Vagina (tissue), 2 donors: Measurements from ENCODE around the gene NLGN1. TPM values are rescaled to one million over a fixed set of nuclear protein-coding genes. Genes with fewer than 3 reads are reported as not detected.

Experiments
- DNase-seq, 2 donors: peaks; one replicate each; pipeline ENCODE4 v3.0.0-alpha.2; 2017; ENCODE audit errors: extremely low spot score in 2 of 2
- H3K27ac ChIP-seq: fragments of 200-600 bp; sonication (generic); one replicate; pipeline ENCODE4 v1.5.1; 2019
- H3K27me3 ChIP-seq: fragments of 200-600 bp; sonication (generic); one replicate; pipeline ENCODE4 v1.5.1; 2019
- H3K36me3 ChIP-seq, 2 donors: fragments of 200-600 bp; sonication (generic); one replicate each; pipeline ENCODE4 v1.5.1; 2017 to 2019
- H3K4me1 ChIP-seq: fragments of 200-600 bp; sonication (generic); one replicate; pipeline ENCODE4 v1.5.1; 2019
- H3K4me3 ChIP-seq, 2 donors: fragments of 200-600 bp; sonication (generic); 1 replicate in 1 of 2; 2 replicates in 1 of 2; pipeline ENCODE4 v1.5.1; 2016 to 2019
- H3K9me3 ChIP-seq: fragments of 200-600 bp; sonication (generic); one replicate; pipeline ENCODE4 v1.5.1; 2019
- POLR2A ChIP-seq, 2 donors: fragments of 450-650 bp; IDR thresholded peaks; one replicate each; pipeline ENCODE4 v1.6.1; 2017; ENCODE audit warnings: antibody characterized with exemption in 2 of 2, mild to moderate bottlenecking in 2 of 2, moderate library complexity in 2 of 2
- POLR2AphosphoS5 ChIP-seq, 2 donors: sonication (generic); formaldehyde crosslinking; IDR thresholded peaks; one replicate each; pipeline ENCODE4 v1.9.0; 2017; ENCODE audit warnings: antibody characterized with exemption in 2 of 2, mild to moderate bottlenecking in 2 of 2, low read depth in 1 of 2; ENCODE audit not compliant: insufficient read depth in 1 of 2
- intact Hi-C: fragments of 100-400 bp; cut with DNase I; formaldehyde crosslinking; loops from one replicate; pipeline ENCODE4 v1.15.1; 2023
- total RNA-seq: library from RNA; depleted of rRNA; stranded (reverse); fragments of >200 nt; gene quantifications from one replicate; pipeline ENCODE4 v1.2.3, GENCODE V29; 2016
- TF ChIP-seq, protein P1 (sequence below), 3 experiments: fragments of 450-650 bp in 2 of 3; fragments of 200-600 bp in 1 of 3; sonication (generic) in 1 of 3; IDR thresholded peaks; one replicate each; pipeline ENCODE4 v1.5.1; 2017 to 2019; ENCODE audit warnings: antibody characterized with exemption in 3 of 3, mild to moderate bottlenecking in 2 of 3, moderate library complexity in 2 of 3

The NLGN1 gene
- total RNA-seq, 1 donor from 2014 or later = 4.7 TPM

DNA sequence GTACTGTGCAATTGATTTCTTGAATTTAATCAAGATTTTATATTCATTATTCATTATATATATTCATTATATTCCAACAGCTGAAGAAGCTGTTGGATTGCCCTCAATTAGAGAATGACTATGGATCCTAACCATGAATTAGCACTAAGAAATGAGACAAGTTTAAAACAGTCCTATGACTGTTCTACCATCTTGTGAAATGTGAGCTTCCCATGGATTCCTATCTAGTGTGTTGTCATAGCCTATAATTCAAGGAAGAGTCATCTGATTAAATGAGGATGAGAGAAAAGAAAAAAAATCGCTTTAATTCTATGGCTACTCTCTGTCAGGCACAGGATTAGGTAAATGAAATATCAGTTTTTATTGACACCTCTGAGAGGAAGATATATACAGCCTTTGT, 765.0 kb downstream of the NLGN1 start:
- Histone ChIP-seq H3K9me3 (no peaks in the 10 kb centered on the region), H3K27me3 (no peaks in the 10 kb centered on the region), H3K36me3 (no peaks in the 10 kb centered on the region), H3K4me3 (no peak overlapping the region), H3K27ac (no peak overlapping the region), H3K4me1 (no peaks in the 10 kb centered on the region)
- no peak for DNase-seq
- intact Hi-C loops = no loop called here
- TF ChIP-seq POLR2AphosphoS5 (IDR thresholded peaks at IDR 0.05; ENCODE audit: insufficient read depth in 1 of 2, low read depth in 1 of 2) (no peak), POLR2A (IDR thresholded peaks at IDR 0.05) (no peak)
- TF ChIP-seq, protein P1, sequence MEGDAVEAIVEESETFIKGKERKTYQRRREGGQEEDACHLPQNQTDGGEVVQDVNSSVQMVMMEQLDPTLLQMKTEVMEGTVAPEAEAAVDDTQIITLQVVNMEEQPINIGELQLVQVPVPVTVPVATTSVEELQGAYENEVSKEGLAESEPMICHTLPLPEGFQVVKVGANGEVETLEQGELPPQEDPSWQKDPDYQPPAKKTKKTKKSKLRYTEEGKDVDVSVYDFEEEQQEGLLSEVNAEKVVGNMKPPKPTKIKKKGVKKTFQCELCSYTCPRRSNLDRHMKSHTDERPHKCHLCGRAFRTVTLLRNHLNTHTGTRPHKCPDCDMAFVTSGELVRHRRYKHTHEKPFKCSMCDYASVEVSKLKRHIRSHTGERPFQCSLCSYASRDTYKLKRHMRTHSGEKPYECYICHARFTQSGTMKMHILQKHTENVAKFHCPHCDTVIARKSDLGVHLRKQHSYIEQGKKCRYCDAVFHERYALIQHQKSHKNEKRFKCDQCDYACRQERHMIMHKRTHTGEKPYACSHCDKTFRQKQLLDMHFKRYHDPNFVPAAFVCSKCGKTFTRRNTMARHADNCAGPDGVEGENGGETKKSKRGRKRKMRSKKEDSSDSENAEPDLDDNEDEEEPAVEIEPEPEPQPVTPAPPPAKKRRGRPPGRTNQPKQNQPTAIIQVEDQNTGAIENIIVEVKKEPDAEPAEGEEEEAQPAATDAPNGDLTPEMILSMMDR (IDR thresholded peaks at IDR 0.05) = no peak

GRCh38 chr3:174168026-174168425, 770.5 kb downstream of the NLGN1 start:
- intact Hi-C loops = no loop called here
- no peaks in the 10 kb centered on the region for H3K27me3 ChIP-seq
- no peak overlapping the region for H3K27ac ChIP-seq
- no peak for DNase-seq
- no peaks in the 10 kb centered on the region for H3K4me1 ChIP-seq
- H3K36me3 ChIP-seq = no peaks in the 10 kb centered on the region
- H3K9me3 ChIP-seq = no peaks in the 10 kb centered on the region
- TF ChIP-seq POLR2AphosphoS5 (IDR thresholded peaks at IDR 0.05; ENCODE audit: insufficient read depth in 1 of 2, low read depth in 1 of 2) (no peak), POLR2A (IDR thresholded peaks at IDR 0.05) (no peak)
- TF ChIP-seq, protein P1 (IDR thresholded peaks at IDR 0.05) = no peak
- H3K4me3 ChIP-seq = no peak overlapping the region

- Histone ChIP-seq H3K4me1 (no peaks in the 10 kb centered on the region), H3K27me3 (no peaks in the 10 kb centered on the region), H3K36me3 (no peaks in the 10 kb centered on the region), H3K9me3 (no peaks in the 10 kb centered on the region), H3K27ac (no peak overlapping the region), H3K4me3 (no peak overlapping the region)
- no peak for DNase-seq
- intact Hi-C loops = no loop called here
- TF ChIP-seq POLR2AphosphoS5 (IDR thresholded peaks at IDR 0.05; ENCODE audit: insufficient read depth in 1 of 2, low read depth in 1 of 2) (no peak), POLR2A (IDR thresholded peaks at IDR 0.05) (no peak)
- TF ChIP-seq, protein P1 (IDR thresholded peaks at IDR 0.05) = no peak
Measured at GRCh38 chr3:174168538-174169254, 771.2 kb downstream of the NLGN1 start.

DNA sequence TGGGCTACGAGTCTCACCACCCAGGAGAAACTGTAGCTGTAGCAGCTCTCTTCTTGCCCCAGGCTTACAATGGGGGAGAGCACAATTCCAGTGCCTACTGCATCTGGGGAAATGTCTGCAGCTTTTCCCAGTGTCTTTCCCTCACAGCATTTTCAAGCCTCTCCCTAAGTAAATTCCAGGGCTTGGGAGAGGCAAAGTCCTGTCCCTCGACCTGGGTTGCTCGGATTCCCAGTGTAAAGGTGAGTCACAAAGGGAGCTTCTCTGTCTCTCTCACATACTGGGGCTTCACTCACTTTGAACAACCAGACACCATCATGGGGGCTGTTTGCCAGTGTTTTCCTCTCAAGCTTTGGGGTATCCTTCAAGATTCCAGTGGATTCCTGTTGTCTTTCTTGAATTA, 772.2 kb downstream of the NLGN1 start:
- no peak for DNase-seq
- no peak for TF ChIP-seq POLR2AphosphoS5 (IDR thresholded peaks at IDR 0.05; ENCODE audit: insufficient read depth in 1 of 2, low read depth in 1 of 2)
- TF ChIP-seq, protein P1 (IDR thresholded peaks at IDR 0.05) = no peak
- no peak for TF ChIP-seq POLR2A (IDR thresholded peaks at IDR 0.05)
- H3K4me1 ChIP-seq = no peaks in the 10 kb centered on the region
- intact Hi-C loops = no loop called here
- H3K27me3 ChIP-seq = no peaks in the 10 kb centered on the region
- no peak overlapping the region for H3K4me3 ChIP-seq
- H3K36me3 ChIP-seq = no peaks in the 10 kb centered on the region
- H3K27ac ChIP-seq = no peak overlapping the region
- no peaks in the 10 kb centered on the region for H3K9me3 ChIP-seq

- Histone ChIP-seq H3K4me3 (no peak overlapping the region), H3K27ac (no peak overlapping the region), H3K27me3 (no peaks in the 10 kb centered on the region), H3K4me1 (no peaks in the 10 kb centered on the region), H3K36me3 (no peaks in the 10 kb centered on the region), H3K9me3 (no peaks in the 10 kb centered on the region)
- intact Hi-C loops = no loop called here
- no peak for DNase-seq
- TF ChIP-seq POLR2AphosphoS5 (IDR thresholded peaks at IDR 0.05; ENCODE audit: insufficient read depth in 1 of 2, low read depth in 1 of 2) (no peak), POLR2A (IDR thresholded peaks at IDR 0.05) (no peak)
- TF ChIP-seq, protein P1 (IDR thresholded peaks at IDR 0.05) = no peak
Measured at GRCh38 chr3:174170248-174170647, 772.7 kb downstream of the NLGN1 start.
